GM21381 (cell line): ENCODE results near the gene KIF1B.
"Not testable (repeated sequence)": the region's sequence is repeated elsewhere in the genome, so short reads cannot be mapped to it uniquely, and the experiment has no call there.

Experiments
- ATAC-seq: cut with Tn5 transposase; IDR thresholded peaks from one replicate; pipeline ENCODE4 v1.9.1; 2021; ENCODE audit warnings: mild to moderate bottlenecking, moderate library complexity; ENCODE audit not compliant: unreplicated experiment

KIF1B gene

GRCh38 chr1:10383630-10384029 lies 173.3 kb downstream of the KIF1B start:
- ATAC-seq, result no peak

DNA sequence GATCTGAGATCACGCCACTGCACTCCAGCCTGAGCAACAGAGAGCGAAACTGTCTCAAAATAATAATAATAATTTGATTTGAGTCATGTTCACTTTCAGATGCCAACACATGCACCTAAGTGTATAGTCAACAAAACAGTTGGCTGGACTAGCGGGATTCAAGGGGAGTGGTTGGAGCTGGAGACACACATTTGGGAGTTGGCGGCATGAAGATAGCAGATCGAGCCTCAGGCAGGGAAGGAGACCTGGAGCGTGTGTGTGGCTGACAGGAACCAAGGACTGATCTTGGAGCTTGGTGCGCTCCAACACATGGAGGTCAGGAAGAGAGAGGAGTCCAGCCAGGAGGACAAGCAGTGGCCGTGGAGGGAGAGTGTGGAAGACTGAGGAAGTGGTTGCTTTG lies 173.8 kb downstream of the KIF1B start:
- ATAC-seq, result no peak

- no peak for ATAC-seq
Measured at GRCh38 chr1:10386761-10387676, 176.6 kb downstream of the KIF1B start.

- ATAC-seq, result no peak
Measured at GRCh38 chr1:10387677-10388386, 177.5 kb downstream of the KIF1B start.

GRCh38 chr1:10388387-10388715 lies 178.0 kb downstream of the KIF1B start:
- no peak for ATAC-seq

DNA sequence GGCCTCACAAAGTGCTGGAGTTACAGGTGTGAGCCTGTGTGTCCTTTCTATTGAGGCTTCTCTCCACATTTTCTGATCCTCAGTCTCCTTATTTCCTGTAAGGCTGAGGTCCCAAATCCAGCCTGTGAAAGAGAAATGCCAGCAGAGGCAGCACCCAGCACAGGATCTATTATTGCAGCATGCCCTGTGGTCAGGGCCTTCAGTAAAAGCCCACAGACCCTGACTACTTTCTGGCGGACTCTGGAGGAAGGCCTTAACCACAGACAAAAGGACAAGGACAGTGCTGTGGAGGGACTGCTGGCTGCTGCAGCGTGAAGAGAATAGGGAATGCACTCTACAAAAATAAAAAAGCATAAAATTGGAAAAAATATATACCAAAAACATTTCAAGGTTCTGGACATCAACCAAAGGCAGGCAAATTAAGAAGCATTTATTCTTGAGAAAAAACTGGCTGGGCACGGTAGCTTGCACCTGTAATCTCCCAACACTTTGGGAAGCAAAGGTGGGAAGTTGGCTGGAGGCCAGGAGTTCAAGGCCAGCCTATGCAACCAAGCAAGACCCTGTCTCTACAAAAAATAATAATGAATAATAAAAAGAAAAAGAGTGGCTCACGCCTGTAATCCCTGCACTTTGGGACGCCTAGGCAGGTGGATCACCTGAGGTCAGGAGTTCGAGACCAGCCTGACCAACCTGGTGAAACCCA lies 179.1 kb downstream of the KIF1B start:
- ATAC-seq, result no peak

GRCh38 chr1:10396870-10397269 lies 186.5 kb downstream of the KIF1B start:
- no peak for ATAC-seq

GRCh38 chr1:10398278-10398733 lies 187.9 kb downstream of the KIF1B start:
- no peak for ATAC-seq

- ATAC-seq, result peak; percentile 95
Measured at GRCh38 chr1:10398734-10399443, 188.5 kb downstream of the KIF1B start, which contains the start of gene PGD. Gene PGD (plus strand): TSS chr1:10399064. CDS start chr1:10399118, 54 bp downstream.

- ATAC-seq, result peak; percentile 1
Measured at GRCh38 chr1:10399444-10399941, 189.1 kb downstream of the KIF1B start.

DNA sequence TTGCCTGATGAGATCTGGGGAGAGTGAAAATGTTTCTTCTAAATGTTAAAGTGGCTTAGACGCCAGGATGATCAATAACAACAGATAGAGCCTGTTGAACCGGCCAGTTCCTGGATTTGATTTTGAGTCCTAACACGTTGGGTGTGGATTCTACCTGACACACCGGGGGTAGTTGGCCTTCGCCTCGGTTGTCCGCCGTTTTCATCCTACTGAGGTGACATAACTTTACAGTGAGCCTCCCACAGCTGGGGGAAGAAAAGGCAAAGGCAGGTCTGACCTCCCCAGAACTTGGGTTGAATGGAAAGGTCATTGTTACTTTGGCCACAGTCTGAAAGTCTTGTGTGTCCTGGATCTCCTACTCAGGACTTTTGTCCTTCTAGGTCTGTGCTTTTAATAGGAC lies 189.6 kb downstream of the KIF1B start:
- no peak for ATAC-seq

DNA sequence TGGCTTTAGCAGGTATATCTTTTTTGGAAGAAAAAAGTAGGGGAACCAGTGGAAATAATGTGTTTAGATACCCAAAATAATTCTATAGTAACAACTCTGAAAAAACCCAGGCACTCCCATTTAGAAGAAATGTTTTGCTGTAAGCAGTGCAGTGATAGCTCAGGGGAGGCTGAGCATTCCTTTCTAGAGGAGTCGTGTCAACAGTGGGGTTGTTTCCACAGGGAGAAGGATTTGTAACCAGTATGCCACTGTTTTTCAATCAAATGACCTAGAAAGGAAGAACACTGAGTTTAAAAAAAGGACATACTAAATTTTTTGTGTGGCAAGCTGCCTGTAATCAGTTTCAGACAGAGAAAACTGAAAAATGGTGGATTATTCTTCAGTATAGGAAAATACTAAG lies 190.9 kb downstream of the KIF1B start:
- ATAC-seq, result no peak

- ATAC-seq, result no peak
Measured at GRCh38 chr1:10402729-10403274, 192.4 kb downstream of the KIF1B start.

DNA sequence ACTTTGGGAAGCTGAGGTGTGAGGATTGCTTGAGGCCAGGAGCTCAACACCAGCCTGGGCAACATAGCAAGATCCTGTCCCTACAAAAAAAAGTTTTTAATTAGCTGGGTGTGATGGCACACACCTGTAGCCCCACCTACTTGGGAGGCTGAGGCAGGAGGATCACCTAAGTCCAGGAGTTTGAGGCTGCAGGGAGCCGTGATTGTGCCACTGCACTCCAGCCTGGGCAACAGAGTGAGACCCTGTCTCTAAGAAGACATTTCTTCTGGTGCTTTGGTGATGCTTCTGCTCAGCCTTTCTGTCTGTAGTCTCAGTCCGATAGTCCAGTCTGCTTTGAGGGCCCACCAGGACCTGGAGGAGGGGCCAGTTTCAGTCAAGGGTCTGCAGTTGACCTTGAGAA lies 196.8 kb downstream of the KIF1B start:
- no peak for ATAC-seq

DNA sequence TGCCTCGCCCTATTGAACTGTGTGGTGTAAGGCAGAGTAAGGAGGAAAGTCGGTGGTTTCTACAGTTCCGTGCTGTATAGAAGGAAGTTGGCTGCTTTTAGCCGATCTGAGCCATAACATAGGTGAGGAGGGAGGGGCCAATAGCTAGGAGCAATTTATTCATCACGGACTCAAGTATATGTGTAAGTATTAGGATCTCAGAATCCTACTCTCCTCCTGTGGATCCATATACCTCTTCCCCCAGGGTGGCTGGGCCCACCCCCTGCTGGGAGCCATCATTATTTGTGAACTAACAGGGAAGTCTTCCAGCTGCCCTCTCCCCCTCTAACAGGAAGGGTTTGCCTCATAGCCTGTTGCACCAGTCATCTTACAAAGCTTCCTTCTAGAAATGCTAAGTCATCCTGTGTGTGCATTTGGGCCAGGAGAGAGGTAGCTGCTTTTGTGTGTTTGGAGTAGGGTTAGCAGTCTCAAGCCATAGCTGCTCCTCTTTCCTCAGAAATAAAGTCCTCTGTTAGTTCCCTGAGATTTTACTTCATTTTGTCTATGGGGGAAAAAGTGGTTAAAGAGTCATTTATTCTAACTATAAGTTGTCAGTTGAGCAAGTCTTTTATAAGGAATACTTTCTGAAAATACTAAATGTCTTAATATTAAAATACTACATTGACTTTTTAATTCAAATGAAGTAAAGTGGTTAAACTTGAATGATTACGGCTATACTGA lies 205.0 kb downstream of the KIF1B start:
- ATAC-seq, result no peak

DNA sequence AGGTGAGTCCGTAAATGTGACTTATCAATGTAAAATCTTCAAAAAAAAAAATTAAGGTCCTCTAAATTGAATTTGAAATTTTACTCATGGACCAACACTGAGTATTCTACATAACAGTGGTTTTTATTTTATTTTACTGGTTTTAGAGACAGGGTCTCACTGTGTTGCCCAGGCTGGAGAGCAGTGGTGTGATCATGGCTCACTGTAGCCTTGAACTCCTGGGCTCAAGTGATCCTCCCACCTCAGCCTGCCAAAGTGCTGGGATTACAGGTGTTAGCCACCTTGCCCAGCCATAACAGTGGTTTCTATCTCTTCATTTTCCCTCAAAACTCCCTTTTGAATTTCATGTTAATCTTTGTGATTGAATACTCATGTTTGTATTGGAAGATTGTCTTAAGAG lies 205.6 kb downstream of the KIF1B start:
- not testable (repeated sequence) for ATAC-seq

DNA sequence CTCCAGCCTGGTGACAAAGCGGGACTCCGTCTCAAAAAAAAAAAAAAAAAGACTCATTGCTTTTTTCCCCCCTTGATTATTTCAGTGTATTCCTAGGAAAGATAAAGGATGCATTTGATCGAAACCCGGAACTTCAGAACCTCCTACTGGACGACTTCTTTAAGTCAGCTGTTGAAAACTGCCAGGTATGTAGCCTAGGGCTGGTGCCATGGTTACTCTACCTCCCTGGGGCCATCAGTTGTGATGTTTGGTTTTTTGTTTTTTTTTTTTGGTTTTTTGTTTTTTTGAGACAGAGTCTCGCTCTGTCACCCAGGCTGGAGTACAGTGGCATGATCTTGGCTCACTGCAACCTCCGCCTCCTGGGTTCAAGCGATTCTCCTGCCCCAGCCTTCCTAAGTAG lies 208.4 kb downstream of the KIF1B start:
- ATAC-seq, result not testable (repeated sequence)

DNA sequence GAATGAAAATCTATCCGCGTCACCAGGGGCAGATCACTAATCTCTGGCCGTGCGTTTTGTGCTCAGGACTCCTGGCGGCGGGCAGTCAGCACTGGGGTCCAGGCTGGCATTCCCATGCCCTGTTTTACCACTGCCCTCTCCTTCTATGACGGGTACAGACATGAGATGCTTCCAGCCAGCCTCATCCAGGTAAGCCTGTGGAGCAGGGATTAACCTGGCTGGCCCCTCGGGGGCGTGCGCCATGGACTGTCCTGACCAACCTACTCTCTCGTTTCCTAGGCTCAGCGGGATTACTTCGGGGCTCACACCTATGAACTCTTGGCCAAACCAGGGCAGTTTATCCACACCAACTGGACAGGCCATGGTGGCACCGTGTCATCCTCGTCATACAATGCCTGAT lies 209.0 kb downstream of the KIF1B start:
- no peak for ATAC-seq

DNA sequence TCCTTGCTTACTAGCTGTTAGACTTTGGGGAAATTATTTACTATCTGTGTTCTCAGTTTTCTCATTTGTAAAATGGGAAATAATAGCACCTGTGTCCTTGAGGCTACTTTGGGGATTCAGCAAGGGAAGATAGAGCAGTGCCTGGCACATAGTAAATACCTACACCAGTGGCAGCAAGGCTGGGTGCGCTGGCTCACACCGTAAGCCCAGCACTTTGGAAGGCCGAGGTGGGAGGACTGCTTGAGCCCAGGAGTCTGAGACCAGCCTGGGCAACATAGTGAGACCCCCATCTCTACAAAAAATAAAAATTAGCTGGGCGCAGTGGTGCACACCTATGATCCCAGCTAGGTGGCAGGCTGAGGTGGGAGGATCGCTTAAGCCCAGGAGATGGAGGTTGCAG lies 211.3 kb downstream of the KIF1B start:
- ATAC-seq, result no peak

DNA sequence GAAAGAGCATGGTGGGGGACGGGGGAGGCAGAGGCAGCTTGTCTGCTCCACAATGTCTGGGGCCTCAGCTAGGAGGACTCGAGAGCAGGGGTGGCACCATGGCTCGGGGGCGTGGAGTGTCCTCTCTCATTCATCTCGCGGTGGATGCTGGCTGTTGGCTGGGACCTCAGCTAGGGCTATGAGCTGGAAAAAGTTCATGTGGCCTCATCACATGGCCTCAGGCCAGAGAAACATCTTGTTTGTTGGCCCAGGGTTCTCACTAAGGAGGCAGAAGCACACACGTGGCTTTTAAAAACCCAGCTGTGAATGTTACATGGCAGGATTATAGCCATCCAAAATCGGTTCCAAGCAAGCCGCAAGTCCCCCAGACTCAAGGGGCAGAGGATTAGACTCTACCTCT lies 213.7 kb downstream of the KIF1B start:
- no peak for ATAC-seq
